A549 (cell line): ENCODE data around the gene L3MBTL4.

Experiments
- CHD2 ChIP-seq: fragments of 150-350 bp; IDR thresholded peaks from 2 replicates; pipeline ENCODE4 v1.6.1; 2014; ENCODE audit warnings: low read length; ENCODE audit not compliant: partially characterized antibody
- CHD4 ChIP-seq: fragments of 200-600 bp; sonication (generic); IDR thresholded peaks from 2 replicates; pipeline ENCODE4 v1.6.1; 2016; ENCODE audit warnings: antibody characterized with exemption, mild to moderate bottlenecking, borderline replicate concordance
- CTCF ChIP-seq: fragments of >200 bp; sonication (Bioruptor Twin); formaldehyde crosslinking; IDR thresholded peaks from 3 replicates; pipeline ENCODE4 v1.5.1; 2016
- HDAC2 ChIP-seq: fragments of 200-600 bp; sonication (generic); IDR thresholded peaks from 2 replicates; pipeline ENCODE4 v1.6.1; 2016
- JUN ChIP-seq, 2 experiments: fragments of >200 bp; sonication (Bioruptor Twin); formaldehyde crosslinking; IDR thresholded peaks; 2 replicates in 1 of 2; 3 replicates in 1 of 2; pipeline ENCODE4 v1.6.1; 2016 to 2017
- PHF8 ChIP-seq: fragments of 200-600 bp; sonication (generic); IDR thresholded peaks from 2 replicates; pipeline ENCODE4 v1.6.1; 2016; ENCODE audit warnings: low read depth, mild to moderate bottlenecking, antibody characterized with exemption, moderate library complexity, borderline replicate concordance
- POLR2A ChIP-seq: IDR thresholded peaks from 2 replicates; pipeline ENCODE4 v1.6.1; 2012; ENCODE audit warnings: mild to moderate bottlenecking, low read length
- RFX5 ChIP-seq: fragments of 450-650 bp; IDR thresholded peaks from 2 replicates; pipeline ENCODE4 v1.7.1; 2014; ENCODE audit warnings: antibody characterized with exemption, mild to moderate bottlenecking, moderate library complexity
- ZC3H11A ChIP-seq: fragments of 450-650 bp; IDR thresholded peaks from 2 replicates; pipeline ENCODE4 v1.6.1; 2014; ENCODE audit warnings: antibody characterized with exemption, mild to moderate bottlenecking

GRCh38 chr18:5972298-5972697, 442.4 kb downstream of the L3MBTL4 start:
- TF ChIP-seq CTCF (no peak), JUN (IDR thresholded peaks at IDR 0.05) (no peak), POLR2A (no peak), CHD4 (no peak), HDAC2 (no peak), PHF8 (no peak), CHD2 (no peak), ZC3H11A (no peak), RFX5 (no peak)
